HL-60 (cell line): ENCODE results near the gene PRKRIP1.

Experiments used
- DNase-seq, 2 experiments: peaks; one replicate each; pipeline ENCODE4 v3.0.0-alpha.2; 2010 to 2020; ENCODE audit warnings: low read depth in 1 of 2, low spot score in 1 of 2
- H3K27ac ChIP-seq: fragments of 250-450 bp; sonication (Bioruptor Pico); replicated peaks from 2 replicates; pipeline ENCODE4 v1.5.1; 2020; ENCODE audit warnings: mild to moderate bottlenecking, moderate library complexity
- H3K27me3 ChIP-seq: fragments of 250-450 bp; sonication (Bioruptor Pico); 2 replicates; pipeline ENCODE4 v1.5.1; 2021; ENCODE audit warnings: mild to moderate bottlenecking, moderate library complexity; ENCODE audit not compliant: insufficient read depth, poor library complexity, severe bottlenecking
- H3K4me3 ChIP-seq: replicated peaks from 2 replicates; pipeline ENCODE4 v1.5.1; 2011; ENCODE audit warnings: mild to moderate bottlenecking, control low read depth, low read length; ENCODE audit not compliant: insufficient read depth
- CTCF ChIP-seq: IDR thresholded peaks from one replicate; pipeline ENCODE4 v1.5.1; 2011; ENCODE audit warnings: low read length, control low read depth, inconsistent platforms; ENCODE audit not compliant: insufficient read depth
- GABPA ChIP-seq: IDR thresholded peaks from 2 replicates; pipeline ENCODE4 v1.6.1; 2012; ENCODE audit warnings: low read depth
- POLR2AphosphoS5 ChIP-seq: IDR thresholded peaks from 2 replicates; pipeline ENCODE4 v1.6.1; 2012; ENCODE audit warnings: low read depth
- SPI1 ChIP-seq: IDR thresholded peaks from 2 replicates; pipeline ENCODE4 v1.6.1; 2012; ENCODE audit warnings: low read depth, mild to moderate bottlenecking, borderline replicate concordance
- TF ChIP-seq, protein P1 (sequence below): IDR thresholded peaks from 2 replicates; pipeline ENCODE4 v1.6.1; 2012; ENCODE audit warnings: low read depth; ENCODE audit not compliant: insufficient replicate concordance

The PRKRIP1 gene

DNA sequence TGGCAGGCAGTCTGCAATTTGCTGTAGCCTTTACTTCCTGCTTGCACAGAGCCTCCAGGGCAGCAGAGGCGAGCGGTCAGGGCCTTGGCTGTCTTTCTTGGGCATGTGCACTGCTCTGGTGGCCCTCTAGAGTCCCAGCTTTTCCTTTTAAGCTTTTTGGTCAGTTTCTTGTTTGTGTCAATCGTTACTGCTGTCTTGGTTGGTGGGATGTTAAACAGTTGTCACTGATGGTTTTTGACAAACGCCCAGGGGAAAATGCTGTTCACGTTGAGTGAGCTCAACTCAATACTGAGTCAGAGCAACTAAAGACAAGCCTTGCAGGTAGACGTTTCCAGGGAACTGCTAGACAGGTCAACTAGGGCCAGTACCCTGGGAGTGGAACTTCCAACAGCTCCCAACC is 14.0 kb downstream of the PRKRIP1 start:
- Histone ChIP-seq H3K4me3 (no peak overlapping the region), H3K27ac (no peak overlapping the region), H3K27me3 (no peaks in the 10 kb centered on the region)
- TF ChIP-seq, protein P1, sequence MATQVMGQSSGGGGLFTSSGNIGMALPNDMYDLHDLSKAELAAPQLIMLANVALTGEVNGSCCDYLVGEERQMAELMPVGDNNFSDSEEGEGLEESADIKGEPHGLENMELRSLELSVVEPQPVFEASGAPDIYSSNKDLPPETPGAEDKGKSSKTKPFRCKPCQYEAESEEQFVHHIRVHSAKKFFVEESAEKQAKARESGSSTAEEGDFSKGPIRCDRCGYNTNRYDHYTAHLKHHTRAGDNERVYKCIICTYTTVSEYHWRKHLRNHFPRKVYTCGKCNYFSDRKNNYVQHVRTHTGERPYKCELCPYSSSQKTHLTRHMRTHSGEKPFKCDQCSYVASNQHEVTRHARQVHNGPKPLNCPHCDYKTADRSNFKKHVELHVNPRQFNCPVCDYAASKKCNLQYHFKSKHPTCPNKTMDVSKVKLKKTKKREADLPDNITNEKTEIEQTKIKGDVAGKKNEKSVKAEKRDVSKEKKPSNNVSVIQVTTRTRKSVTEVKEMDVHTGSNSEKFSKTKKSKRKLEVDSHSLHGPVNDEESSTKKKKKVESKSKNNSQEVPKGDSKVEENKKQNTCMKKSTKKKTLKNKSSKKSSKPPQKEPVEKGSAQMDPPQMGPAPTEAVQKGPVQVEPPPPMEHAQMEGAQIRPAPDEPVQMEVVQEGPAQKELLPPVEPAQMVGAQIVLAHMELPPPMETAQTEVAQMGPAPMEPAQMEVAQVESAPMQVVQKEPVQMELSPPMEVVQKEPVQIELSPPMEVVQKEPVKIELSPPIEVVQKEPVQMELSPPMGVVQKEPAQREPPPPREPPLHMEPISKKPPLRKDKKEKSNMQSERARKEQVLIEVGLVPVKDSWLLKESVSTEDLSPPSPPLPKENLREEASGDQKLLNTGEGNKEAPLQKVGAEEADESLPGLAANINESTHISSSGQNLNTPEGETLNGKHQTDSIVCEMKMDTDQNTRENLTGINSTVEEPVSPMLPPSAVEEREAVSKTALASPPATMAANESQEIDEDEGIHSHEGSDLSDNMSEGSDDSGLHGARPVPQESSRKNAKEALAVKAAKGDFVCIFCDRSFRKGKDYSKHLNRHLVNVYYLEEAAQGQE = no peak
- no peak for TF ChIP-seq CTCF
- no peak for TF ChIP-seq SPI1
- TF ChIP-seq POLR2AphosphoS5 = no peak
- no peak for TF ChIP-seq GABPA
- DNase-seq = no peak

GRCh38 chr7:102410918-102411317 is 14.8 kb downstream of the PRKRIP1 start:
- Histone ChIP-seq H3K4me3 (no peak overlapping the region), H3K27me3 (no peaks in the 10 kb centered on the region), H3K27ac (no peak overlapping the region)
- DNase-seq = no peak
- TF ChIP-seq CTCF (no peak), SPI1 (no peak), GABPA (no peak), POLR2AphosphoS5 (no peak)
- TF ChIP-seq, protein P1 = no peak

DNA sequence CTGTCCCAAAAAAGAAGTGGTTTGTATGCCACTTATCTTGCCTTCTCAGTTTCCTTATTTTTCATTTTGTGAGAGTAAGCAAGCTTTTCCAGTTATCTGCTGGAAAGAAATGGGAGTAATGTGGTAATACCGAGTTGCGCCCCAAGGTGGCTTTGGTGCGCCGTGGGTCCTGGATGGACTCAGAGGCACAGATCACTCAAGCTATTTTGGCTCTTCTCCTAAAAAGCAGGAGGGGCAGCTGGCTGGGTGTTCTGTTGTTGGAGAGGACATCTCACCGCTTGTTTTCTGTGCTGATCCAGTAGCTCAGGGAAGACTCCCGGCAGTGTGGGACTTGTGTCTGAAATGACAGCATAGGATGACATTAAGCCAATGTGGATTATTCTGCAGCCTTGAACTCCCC is 16.4 kb downstream of the PRKRIP1 start:
- H3K4me3 ChIP-seq = no peak overlapping the region
- H3K27me3 ChIP-seq = no peaks in the 10 kb centered on the region
- TF ChIP-seq CTCF = peak; percentile 56
- TF ChIP-seq, protein P1 = no peak
- no peak overlapping the region for H3K27ac ChIP-seq
- DNase-seq = peak in 1 of 2 experiments; percentile 61
